T-cell (primary cell): ENCODE measurements around the gene PMPCA. TPM values are rescaled to one million over a fixed set of nuclear protein-coding genes. Genes with fewer than 3 reads are reported as not detected.

ENCODE experiments used
- ATAC-seq, 4 experiments: fragments of 200-7000 bp in 3 of 4; fragments of 150-1000 bp in 1 of 4; cut with Tn5 transposase; replicated peaks in 1 of 4; 1 replicate in 3 of 4; 2 replicates in 1 of 4; pipeline ENCODE4 v1.10.0; 2021; ENCODE audit warnings: moderate library complexity in 3 of 4, mild to moderate bottlenecking in 2 of 4, moderate number of reproducible peaks in 1 of 4
- CTCF ChIA-PET, 2 donors: fragments of 300-600 bp; sonication (Branson Sonifier 250); formaldehyde crosslinking; loops; one replicate each; lab custom pipeline; 2022; ENCODE audit warnings: antibody characterized with exemption in 2 of 2; lab: Charles Lee
- POLR2A ChIA-PET, 2 donors: fragments of 300-600 bp; sonication (Branson Sonifier 250); formaldehyde crosslinking; loops; one replicate each; lab custom pipeline; 2022; ENCODE audit warnings: antibody characterized with exemption in 2 of 2; lab: Charles Lee
- DNase-seq, 35 experiments: peaks; one replicate each; pipeline versions ENCODE4 v3.0.0 to v3.0.0-alpha.2; 2013 to 2023
- H3K27ac ChIP-seq: one replicate; pipeline ENCODE4 v1.5.1; 2013; ENCODE audit warnings: low read length
- H3K27me3 ChIP-seq, 2 experiments: replicated peaks in 1 of 2; 1 replicate in 1 of 2; 2 replicates in 1 of 2; pipeline versions ENCODE4 v1.6.1 to v1.7.0; 2013; ENCODE audit warnings: low read length in 1 of 2, mixed read lengths in 1 of 2; ENCODE audit not compliant: control insufficient read depth in 2 of 2, insufficient read depth in 2 of 2; ENCODE audit errors: extremely low read depth in 1 of 2
- H3K36me3 ChIP-seq, 2 donors: 1 replicate in 1 of 2; 2 replicates in 1 of 2; pipeline versions ENCODE4 v1.6.1 to v1.7.0; 2013; ENCODE audit warnings: low read length in 1 of 2; ENCODE audit not compliant: control insufficient read depth in 2 of 2, insufficient read depth in 1 of 2; ENCODE audit errors: extremely low read depth in 1 of 2
- H3K4me1 ChIP-seq, 2 experiments: 1 replicate in 1 of 2; 2 replicates in 1 of 2; pipeline versions ENCODE4 v1.6.1 to v1.7.0; 2013; ENCODE audit warnings: low read length in 2 of 2, mixed read lengths in 1 of 2; ENCODE audit not compliant: insufficient read depth in 2 of 2, control insufficient read depth in 1 of 2; ENCODE audit errors: extremely low read depth in 1 of 2
- H3K4me3 ChIP-seq, 2 donors: 1 replicate in 1 of 2; 2 replicates in 1 of 2; pipeline versions ENCODE4 v1.5.1 to v1.7.0; 2013; ENCODE audit warnings: mild to moderate bottlenecking in 2 of 2, low read length in 1 of 2, moderate library complexity in 1 of 2; ENCODE audit not compliant: control insufficient read depth in 1 of 2; ENCODE audit errors: extremely low read depth in 1 of 2
- H3K9me3 ChIP-seq: 2 replicates; pipeline ENCODE4 v1.7.0; 2013
- H3K27ac Mint-ChIP-seq, 2 donors: one replicate each; pipeline ENCODE4 v1.8.0; 2020 to 2021; ENCODE audit warnings: mild to moderate bottlenecking in 2 of 2, mixed read lengths in 2 of 2
- H3K27me3 Mint-ChIP-seq, 2 donors: one replicate each; pipeline ENCODE4 v1.8.0; 2021 to 2022; ENCODE audit warnings: mixed read lengths in 2 of 2
- H3K36me3 Mint-ChIP-seq: one replicate; pipeline ENCODE4 v1.8.0; 2021; ENCODE audit warnings: mixed read lengths
- H3K4me1 Mint-ChIP-seq, 3 donors: one replicate each; pipeline ENCODE4 v1.8.0; 2020 to 2022; ENCODE audit warnings: mixed read lengths in 3 of 3, mild to moderate bottlenecking in 1 of 3
- H3K4me3 Mint-ChIP-seq, 3 donors: one replicate each; pipeline ENCODE4 v1.8.0; 2020 to 2022; ENCODE audit warnings: mild to moderate bottlenecking in 3 of 3, mixed read lengths in 3 of 3, moderate library complexity in 3 of 3
- H3K9me3 Mint-ChIP-seq, 3 donors: one replicate each; pipeline ENCODE4 v1.8.0; 2020 to 2022; ENCODE audit warnings: mixed read lengths in 3 of 3
- WGBS: methylation state at CpG from one replicate; pipeline ENCODE4 v1.1.5; 2013; ENCODE audit warnings: missing lambda C conversion rate; ENCODE audit not compliant: insufficient coverage; 5-methylcytosine and 5-hydroxymethylcytosine counted together
- total RNA-seq, 35 experiments: library from RNA in 6 of 35; stranded (reverse) in 6 of 35; fragments of 120-200 nt in 1 of 35; gene quantifications; one replicate each; pipeline versions ENCODE4 v1.2.1 to v1.2.4 and lab custom pipeline; 2013 to 2026

The PMPCA gene
- total RNA-seq, 5 donors from 2014 or later (not counting 1 experiment from before 2014, with no cell fraction given), result 55.8 to 81.9 (median 65.7) TPM

DNA sequence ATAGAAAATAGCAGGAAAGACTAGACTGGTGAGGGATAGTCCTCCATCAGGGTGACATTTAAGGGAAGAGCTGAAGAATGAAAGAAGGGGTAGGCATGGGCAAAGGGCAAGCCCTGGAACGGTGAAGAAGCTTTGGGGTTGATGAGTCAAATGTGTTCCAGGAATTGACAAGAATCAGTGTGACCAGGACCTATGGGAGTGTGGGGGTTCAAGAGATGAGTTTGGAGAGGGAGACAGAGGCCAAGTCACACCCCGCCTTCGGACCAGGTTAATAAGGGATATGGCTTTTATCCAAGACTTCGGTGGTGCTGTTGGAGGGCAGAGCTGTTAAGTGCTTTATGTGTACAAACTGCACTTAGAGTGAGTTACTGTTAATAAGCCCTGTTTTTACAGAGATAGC, 920 bp downstream of the PMPCA start:
- peaks cover 9 to 39% of the 10 kb centered on the region in 2 experiments for H3K4me1 ChIP-seq
- no peaks in the 10 kb centered on the region for H3K27me3 Mint-ChIP-seq
- H3K36me3 Mint-ChIP-seq, result peaks cover 34% of the 10 kb centered on the region
- 43% methylated on average over 4 of the region's 4 CpGs for WGBS
- no peaks in the 10 kb centered on the region for H3K9me3 Mint-ChIP-seq
- H3K27ac Mint-ChIP-seq, result peak overlapping the region; percentile 85 to 87
- H3K9me3 ChIP-seq, result no peaks in the 10 kb centered on the region
- H3K27me3 ChIP-seq, result no peaks in the 10 kb centered on the region
- peaks cover 35 to 42% (median 40%) of the 10 kb centered on the region in 3 donors for H3K4me1 Mint-ChIP-seq
- DNase-seq (no peak), ATAC-seq (no peak)
- H3K27ac ChIP-seq, result no peak overlapping the region
- CTCF ChIA-PET, result no interaction called here
- POLR2A ChIA-PET, result interaction anchor here in 1 of 2 donors (0.9 kb wide), 1 partner anchor 11 kb away, joined by 3 read pairs; no protein-coding TSS in a partner anchor
- peaks cover 9 to 51% of the 10 kb centered on the region in 2 donors for H3K36me3 ChIP-seq
- peak overlapping the region; percentile 86 to 89 (median 87) for H3K4me3 Mint-ChIP-seq
- H3K4me3 ChIP-seq, result peak overlapping the region; percentile 86 to 99

DNA sequence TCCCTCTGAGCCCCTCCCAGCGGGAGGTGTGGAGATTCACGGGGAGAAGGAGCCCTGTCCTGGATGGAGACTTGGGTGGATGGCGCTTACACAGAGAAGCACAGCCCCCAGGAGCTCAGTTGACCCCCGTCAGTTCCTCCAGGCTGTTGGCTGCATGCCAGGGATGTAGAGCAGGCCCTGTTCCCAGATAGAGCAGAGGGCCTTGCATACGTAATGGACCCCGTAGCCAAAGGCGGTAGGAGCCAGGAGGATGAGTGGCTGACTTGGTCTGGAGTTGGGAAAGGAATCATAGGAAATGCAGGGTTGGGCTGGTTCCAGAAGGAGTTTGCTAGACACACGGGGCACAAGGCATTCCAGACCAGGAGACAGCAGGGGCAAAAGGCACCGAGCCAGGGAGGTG, 2.5 kb downstream of the PMPCA start:
- Histone ChIP-seq H3K27ac (no peak overlapping the region), H3K4me3 (no peak overlapping the region), H3K4me1 (peaks cover 9 to 31% of the 10 kb centered on the region in 2 experiments), H3K27me3 (no peaks in the 10 kb centered on the region), H3K36me3 (peaks cover 12 to 50% of the 10 kb centered on the region in 2 donors), H3K9me3 (no peaks in the 10 kb centered on the region)
- CTCF ChIA-PET, result interaction anchor here in 1 of 2 donors (0.6 kb wide), 1 partner anchor 874 kb away, joined by 3 read pairs; no protein-coding TSS in a partner anchor
- Mint-ChIP-seq H3K9me3 (no peaks in the 10 kb centered on the region), H3K4me3 (no peak overlapping the region), H3K36me3 (peaks cover 33% of the 10 kb centered on the region), H3K4me1 (peaks cover 31 to 36% (median 33%) of the 10 kb centered on the region in 3 donors), H3K27ac (no peak overlapping the region), H3K27me3 (no peaks in the 10 kb centered on the region)
- ATAC-seq (no peak), DNase-seq (no peak)
- POLR2A ChIA-PET, result interaction anchor here in 1 of 2 donors (1.0 kb wide), 1 partner anchor 53 kb away, joined by 3 read pairs; no protein-coding TSS in a partner anchor
- WGBS, result 93% methylated on average over 9 of the region's 9 CpGs

DNA sequence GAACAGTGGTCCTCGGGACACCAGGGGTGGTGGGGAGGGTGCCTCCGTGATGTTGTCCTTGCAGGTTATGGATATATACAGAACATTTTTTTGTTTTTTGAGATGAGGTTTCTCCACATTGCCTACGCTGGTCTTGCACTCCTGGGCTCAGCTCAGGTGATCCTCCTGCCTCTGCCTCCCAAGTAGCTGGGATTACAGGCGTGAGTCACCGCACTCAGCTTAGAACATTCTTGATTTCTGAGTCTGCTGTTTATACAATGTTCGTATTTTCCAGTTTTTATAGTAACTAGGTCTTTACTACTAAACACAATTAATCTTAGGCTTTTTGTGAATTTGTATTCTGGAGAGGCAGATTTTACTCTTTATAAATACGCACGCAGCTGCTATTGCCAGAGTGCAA, 6.0 kb downstream of the PMPCA start:
- CTCF ChIA-PET, result no interaction called here
- peaks cover 39% of the 10 kb centered on the region for H3K36me3 Mint-ChIP-seq

DNA sequence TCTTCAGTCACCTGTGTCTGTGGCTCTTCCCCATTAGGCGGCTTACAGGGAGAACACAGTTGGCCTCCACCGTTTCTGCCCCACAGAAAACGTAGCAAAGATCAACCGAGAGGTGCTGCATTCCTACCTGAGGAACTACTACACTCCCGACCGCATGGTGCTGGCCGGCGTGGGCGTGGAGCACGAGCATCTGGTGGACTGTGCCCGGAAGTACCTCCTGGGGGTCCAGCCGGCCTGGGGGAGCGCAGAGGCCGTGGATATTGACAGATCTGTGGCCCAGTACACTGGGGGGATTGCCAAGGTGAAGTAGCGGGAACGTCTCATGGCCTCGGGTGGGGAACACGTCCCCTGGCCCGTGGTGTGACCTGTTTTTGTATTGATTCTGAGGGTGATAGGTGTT, 6.5 kb downstream of the PMPCA start:
- peaks cover 0 to 10% (median 5%) of the 10 kb centered on the region in 3 donors for H3K4me1 Mint-ChIP-seq
- peaks cover 26 to 80% of the 10 kb centered on the region in 2 donors for H3K36me3 ChIP-seq
- 92% methylated on average over 19 of the region's 19 CpGs for WGBS
- no peak overlapping the region for H3K4me3 ChIP-seq
- no peak for DNase-seq
- no peak overlapping the region for H3K4me3 Mint-ChIP-seq
- no peak overlapping the region for H3K27ac ChIP-seq
- H3K9me3 Mint-ChIP-seq, result no peaks in the 10 kb centered on the region
- ChIA-PET CTCF (no interaction called here), POLR2A (interaction anchor here (0.6 to 0.8 kb wide), 2 partner anchors 19 to 24 kb away, joined by 3 read pairs; no protein-coding TSS in a partner anchor)
- no peaks in the 10 kb centered on the region for H3K9me3 ChIP-seq
- H3K4me1 ChIP-seq, result no peaks in the 10 kb centered on the region
- no peak overlapping the region for H3K27ac Mint-ChIP-seq
- H3K36me3 Mint-ChIP-seq, result peaks cover 41% of the 10 kb centered on the region
- H3K27me3 Mint-ChIP-seq, result no peaks in the 10 kb centered on the region
- no peaks in the 10 kb centered on the region for H3K27me3 ChIP-seq
- ATAC-seq, result no peak

More for the DNA sequence above, 6.0 kb downstream of the PMPCA start:
- POLR2A ChIA-PET, result interaction anchor here (0.6 to 0.8 kb wide), 2 partner anchors 20 to 23 kb away, joined by 3 read pairs; no protein-coding TSS in a partner anchor
- no peak overlapping the region for H3K4me3 Mint-ChIP-seq
- no peak overlapping the region for H3K4me3 ChIP-seq
- WGBS, result 100% methylated on average over 4 of the region's 8 CpGs
- DNase-seq (no peak), ATAC-seq (no peak)
- no peak overlapping the region for H3K27ac Mint-ChIP-seq
- no peaks in the 10 kb centered on the region for H3K27me3 ChIP-seq
- peaks cover 3 to 14% (median 9%) of the 10 kb centered on the region in 3 donors for H3K4me1 Mint-ChIP-seq
- no peaks in the 10 kb centered on the region for H3K9me3 Mint-ChIP-seq
- peaks cover 3 to 4% of the 10 kb centered on the region in 2 experiments for H3K4me1 ChIP-seq
- H3K36me3 ChIP-seq, result peaks cover 26 to 75% of the 10 kb centered on the region in 2 donors
- H3K9me3 ChIP-seq, result no peaks in the 10 kb centered on the region
- no peak overlapping the region for H3K27ac ChIP-seq
- H3K27me3 Mint-ChIP-seq, result no peaks in the 10 kb centered on the region

DNA sequence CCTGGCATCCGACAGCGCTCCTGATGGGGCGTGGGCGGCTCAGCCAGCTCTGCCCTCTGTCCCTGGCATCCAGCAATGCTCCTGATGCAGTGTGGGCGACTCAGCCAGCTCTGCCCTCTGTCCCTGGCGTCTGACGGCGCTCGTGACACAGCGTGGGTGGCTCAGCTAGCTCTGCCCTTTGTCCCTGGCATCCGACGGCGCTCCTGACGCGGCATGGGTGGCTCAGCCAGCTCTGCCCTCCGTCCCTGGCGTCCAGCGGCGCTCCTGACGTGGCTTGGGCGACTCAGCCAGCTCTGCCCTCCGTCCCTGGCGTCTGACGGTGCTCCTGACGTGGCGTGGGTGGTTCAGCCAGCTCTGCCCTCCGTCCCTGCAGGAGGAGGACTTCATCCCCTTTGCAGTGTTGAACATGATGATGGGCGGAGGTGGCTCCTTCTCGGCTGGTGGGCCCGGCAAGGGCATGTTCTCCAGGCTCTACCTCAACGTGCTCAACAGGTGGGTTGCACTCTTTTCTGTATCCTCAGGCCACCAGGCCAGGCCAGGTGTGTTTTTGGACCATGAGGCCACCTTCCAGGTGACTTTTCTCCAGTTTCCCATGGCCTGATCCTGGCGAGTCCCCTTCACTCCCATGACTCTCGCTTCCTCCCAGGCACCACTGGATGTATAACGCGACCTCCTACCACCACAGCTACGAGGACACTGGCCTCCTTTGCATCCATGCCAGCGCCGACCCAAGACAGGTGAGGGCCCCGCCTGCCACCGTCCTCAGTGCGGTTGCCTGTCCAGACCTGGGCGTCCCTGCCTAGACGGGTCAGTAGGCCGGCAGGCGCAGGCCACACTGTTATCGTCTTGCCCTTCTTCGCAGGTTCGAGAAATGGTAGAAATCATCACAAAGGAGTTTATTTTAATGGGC, 8.0 kb downstream of the PMPCA start:
- no peaks in the 10 kb centered on the region for H3K9me3 ChIP-seq
- DNase-seq (no peak), ATAC-seq (no peak)
- Mint-ChIP-seq H3K4me1 (peaks cover 0 to 3% (median 0%) of the 10 kb centered on the region in 3 donors), H3K4me3 (no peak overlapping the region), H3K36me3 (peaks cover 45% of the 10 kb centered on the region), H3K27ac (no peak overlapping the region), H3K27me3 (no peaks in the 10 kb centered on the region), H3K9me3 (no peaks in the 10 kb centered on the region)
- peaks cover 36 to 84% of the 10 kb centered on the region in 2 donors for H3K36me3 ChIP-seq
- ChIA-PET POLR2A (interaction anchor here in 1 of 2 donors (0.7 kb wide), 1 partner anchor 23 kb away, joined by 3 read pairs; no protein-coding TSS in a partner anchor), CTCF (no interaction called here)
- no peaks in the 10 kb centered on the region for H3K4me1 ChIP-seq
- H3K4me3 ChIP-seq, result no peak overlapping the region
- no peaks in the 10 kb centered on the region for H3K27me3 ChIP-seq
- no peak overlapping the region for H3K27ac ChIP-seq
- WGBS, result 95% methylated on average over 48 of the region's 48 CpGs

DNA sequence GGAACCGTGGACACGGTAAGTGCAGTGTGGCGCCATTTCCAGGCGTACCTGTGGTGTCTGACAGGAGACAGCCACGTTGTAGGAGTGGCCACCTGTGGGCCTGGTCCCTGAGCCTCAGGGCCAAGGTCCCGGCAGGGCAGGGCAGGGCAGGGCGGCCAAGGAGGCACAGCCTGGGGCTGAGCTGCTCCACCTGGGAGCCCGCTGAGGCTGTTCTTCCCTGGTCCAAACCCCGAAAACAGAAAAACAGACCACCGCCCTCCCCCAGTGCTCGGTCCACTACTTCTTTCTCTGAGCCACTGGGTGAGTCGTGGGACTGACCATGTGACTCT, 8.6 kb downstream of the PMPCA start:
- H3K36me3 ChIP-seq, result peaks cover 36 to 82% of the 10 kb centered on the region in 2 donors
- no peak overlapping the region for H3K27ac Mint-ChIP-seq

More for the DNA sequence above, 8.6 kb downstream of the PMPCA start:
- 97% methylated on average over 12 of the region's 12 CpGs for WGBS
- no peak overlapping the region for H3K4me3 ChIP-seq
- no peaks in the 10 kb centered on the region for H3K27me3 ChIP-seq
- CTCF ChIA-PET, result no interaction called here
- Mint-ChIP-seq H3K9me3 (no peaks in the 10 kb centered on the region), H3K4me1 (peaks cover 0 to under 1% (median 0%) of the 10 kb centered on the region in 3 donors), H3K4me3 (no peak overlapping the region), H3K27me3 (no peaks in the 10 kb centered on the region), H3K36me3 (peaks cover 39% of the 10 kb centered on the region)
- DNase-seq (no peak), ATAC-seq (no peak)
- no peaks in the 10 kb centered on the region for H3K4me1 ChIP-seq
- no peaks in the 10 kb centered on the region for H3K9me3 ChIP-seq
- no peak overlapping the region for H3K27ac ChIP-seq
- POLR2A ChIA-PET, result interaction anchor here in 1 of 2 donors (0.6 kb wide), 1 partner anchor 23 kb away, joined by 4 read pairs; no protein-coding TSS in a partner anchor
